K562 (cell line): Measurements from ENCODE around the gene GTF2I.
"Not testable (repeated sequence)": the region's sequence is repeated elsewhere in the genome, so short reads cannot be mapped to it uniquely, and the experiment has no call there.

Experiments used
- CTCF ChIP-seq, 3 experiments: IDR thresholded peaks in 2 of 3; conservative IDR thresholded peaks in 1 of 3; 2 replicates each; pipeline ENCODE4 v1.5.1; 2011 to 2012; ENCODE audit warnings: low read length in 3 of 3, mild to moderate bottlenecking in 3 of 3, control low read depth in 2 of 3, improper control_type of control experiment in 1 of 3, inconsistent platforms in 1 of 3, low read depth in 1 of 3, mixed read lengths in 1 of 3, moderate library complexity in 1 of 3; ENCODE audit not compliant: insufficient read depth in 2 of 3
- HDGF ChIP-seq: fragments of 450-650 bp; IDR thresholded peaks from 2 replicates; pipeline ENCODE4 v1.6.1; 2016
- HOMEZ ChIP-seq: fragments of 250-450 bp; sonication (Bioruptor Pico); IDR thresholded peaks from 2 replicates; pipeline ENCODE4 v1.4.0; 2020; ENCODE audit warnings: mild to moderate bottlenecking, moderate library complexity
- SAFB2 ChIP-seq: fragments of 200-400 bp; formaldehyde crosslinking; IDR thresholded peaks from 2 replicates; pipeline ENCODE4 v1.6.1; 2018; ENCODE audit warnings: borderline replicate concordance, low read length, low read depth, moderate library complexity; ENCODE audit not compliant: severe bottlenecking
- SIN3A ChIP-seq, 2 experiments: fragments of 150-350 bp in 1 of 2; IDR thresholded peaks; 2 replicates each; pipeline ENCODE4 v1.6.1; 2011 to 2016; ENCODE audit warnings: borderline replicate concordance in 2 of 2, low read depth in 2 of 2, low read length in 2 of 2, mild to moderate bottlenecking in 2 of 2, moderate library complexity in 2 of 2; ENCODE audit not compliant: control insufficient read depth in 1 of 2
- ZBTB9 ChIP-seq: fragments of 450-650 bp; formaldehyde crosslinking; IDR thresholded peaks from 2 replicates; pipeline ENCODE4 v1.4.0; 2020; ENCODE audit warnings: mild to moderate bottlenecking, moderate library complexity
- ZNF23 ChIP-seq: fragments of 250-450 bp; sonication (Bioruptor Pico); IDR thresholded peaks from 2 replicates; pipeline ENCODE4 v1.4.0; 2020; ENCODE audit warnings: mild to moderate bottlenecking
- ZNF253 ChIP-seq: fragments of 250-450 bp; sonication (Bioruptor Pico); conservative IDR thresholded peaks from 2 replicates; pipeline ENCODE4 v1.6.1; 2021; ENCODE audit warnings: mild to moderate bottlenecking
- ZNF444 ChIP-seq: fragments of 250-450 bp; sonication (Bioruptor Pico); IDR thresholded peaks from 2 replicates; pipeline ENCODE4 v1.4.0; 2020; ENCODE audit warnings: mild to moderate bottlenecking, moderate library complexity
- TF ChIP-seq, protein P1 (sequence below): fragments of 450-650 bp; IDR thresholded peaks from 2 replicates; pipeline ENCODE4 v1.6.1; 2016; ENCODE audit warnings: missing biosample characterization, missing genetic modification characterization

- TF ChIP-seq ZNF444 (CRISPR knock-in tag); HOMEZ (CRISPR knock-in tag); CTCF (IDR thresholded peaks at IDR 0.05 in 2 of 3, conservative IDR thresholded peaks at IDR 0.05 in 1 of 3; ENCODE audit: insufficient read depth in 2 of 3, low read depth in 1 of 3, low read length in 3 of 3); ZNF23; SAFB2; SIN3A (IDR thresholded peaks at IDR 0.05; ENCODE audit: borderline replicate concordance in 2 of 2, control insufficient read depth in 1 of 2, low read depth in 2 of 2, low read length in 2 of 2); ZBTB9; ZNF253; HDGF: not testable (repeated sequence)
- TF ChIP-seq, protein P1, sequence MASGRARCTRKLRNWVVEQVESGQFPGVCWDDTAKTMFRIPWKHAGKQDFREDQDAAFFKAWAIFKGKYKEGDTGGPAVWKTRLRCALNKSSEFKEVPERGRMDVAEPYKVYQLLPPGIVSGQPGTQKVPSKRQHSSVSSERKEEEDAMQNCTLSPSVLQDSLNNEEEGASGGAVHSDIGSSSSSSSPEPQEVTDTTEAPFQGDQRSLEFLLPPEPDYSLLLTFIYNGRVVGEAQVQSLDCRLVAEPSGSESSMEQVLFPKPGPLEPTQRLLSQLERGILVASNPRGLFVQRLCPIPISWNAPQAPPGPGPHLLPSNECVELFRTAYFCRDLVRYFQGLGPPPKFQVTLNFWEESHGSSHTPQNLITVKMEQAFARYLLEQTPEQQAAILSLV: not testable (repeated sequence)
Measured at GRCh38 chr7:74739974-74740703, 82.6 kb downstream of the GTF2I start.
